NCI-H510A (cell line): Measurements from ENCODE around the gene LRRC74B.

ENCODE experiments used
- DNase-seq: peaks from one replicate; lab custom pipeline; 2025; lab: John Stamatoyannopoulos, UW

The LRRC74B gene

DNA sequence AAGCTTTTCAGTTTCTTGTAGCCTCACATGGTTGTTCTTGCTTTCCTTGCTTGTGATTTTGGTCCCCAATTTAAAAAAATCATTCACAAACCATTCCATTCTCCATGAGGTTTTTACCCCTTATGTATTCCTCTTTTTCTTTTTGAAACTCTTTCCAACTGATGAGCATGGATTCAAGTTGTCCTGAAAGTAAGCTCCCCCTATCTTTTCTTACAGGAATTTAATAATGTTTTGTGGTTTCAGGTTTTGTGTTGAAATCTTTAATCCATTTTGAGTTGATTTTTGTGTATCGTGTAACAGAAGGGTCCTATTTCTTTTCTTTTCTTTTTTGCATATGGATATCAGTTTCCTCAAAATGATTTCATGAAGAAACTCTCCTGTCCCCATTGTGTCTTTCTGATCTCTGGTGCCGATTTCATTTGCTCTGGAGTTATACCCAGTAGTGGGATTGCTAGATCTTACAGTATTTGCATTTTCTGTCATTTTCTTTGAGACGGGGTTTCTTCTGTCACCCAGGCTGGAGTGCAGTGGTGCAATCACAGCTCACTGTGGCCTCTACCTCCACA, 58.5 kb downstream of the LRRC74B start:
- no peak for DNase-seq

DNA sequence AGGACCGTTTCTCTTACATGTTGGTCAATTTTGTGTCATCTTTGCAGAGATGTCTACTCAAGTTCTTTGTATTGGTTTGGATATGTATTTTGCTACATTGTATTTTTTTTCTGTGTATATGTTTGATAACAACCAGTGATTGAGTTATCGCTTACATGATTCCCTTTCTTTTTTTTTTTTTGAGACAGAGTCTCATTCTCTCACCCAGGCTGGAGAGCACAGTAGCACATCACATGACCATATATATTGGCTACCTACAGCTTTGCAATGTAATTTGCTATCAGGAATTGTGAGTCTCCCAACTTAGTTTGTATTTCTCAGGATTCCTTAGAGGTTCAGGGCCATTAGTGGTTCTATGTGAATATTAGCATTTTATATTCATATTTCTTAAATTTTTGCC, 59.5 kb downstream of the LRRC74B start:
- no peak for DNase-seq

DNA sequence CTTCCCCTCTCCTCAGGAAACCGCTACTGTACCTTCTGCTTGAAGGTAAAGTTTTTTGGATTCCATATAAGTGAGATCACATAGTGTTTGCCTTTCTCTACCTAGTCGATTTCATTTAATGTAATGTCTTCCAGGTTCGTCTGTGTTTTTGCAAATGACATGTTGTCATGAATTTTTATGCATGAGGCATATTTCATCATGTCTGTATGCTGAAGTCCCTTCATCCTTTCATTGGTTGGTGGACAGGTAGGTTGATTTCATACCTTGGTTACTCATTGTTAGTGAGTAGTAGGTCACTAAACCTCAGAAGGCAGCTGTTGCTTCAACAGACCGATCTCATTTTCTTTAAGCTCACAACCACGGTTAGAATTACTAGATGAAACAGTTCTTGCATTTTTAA, 60.3 kb downstream of the LRRC74B start:
- DNase-seq: no peak

DNA sequence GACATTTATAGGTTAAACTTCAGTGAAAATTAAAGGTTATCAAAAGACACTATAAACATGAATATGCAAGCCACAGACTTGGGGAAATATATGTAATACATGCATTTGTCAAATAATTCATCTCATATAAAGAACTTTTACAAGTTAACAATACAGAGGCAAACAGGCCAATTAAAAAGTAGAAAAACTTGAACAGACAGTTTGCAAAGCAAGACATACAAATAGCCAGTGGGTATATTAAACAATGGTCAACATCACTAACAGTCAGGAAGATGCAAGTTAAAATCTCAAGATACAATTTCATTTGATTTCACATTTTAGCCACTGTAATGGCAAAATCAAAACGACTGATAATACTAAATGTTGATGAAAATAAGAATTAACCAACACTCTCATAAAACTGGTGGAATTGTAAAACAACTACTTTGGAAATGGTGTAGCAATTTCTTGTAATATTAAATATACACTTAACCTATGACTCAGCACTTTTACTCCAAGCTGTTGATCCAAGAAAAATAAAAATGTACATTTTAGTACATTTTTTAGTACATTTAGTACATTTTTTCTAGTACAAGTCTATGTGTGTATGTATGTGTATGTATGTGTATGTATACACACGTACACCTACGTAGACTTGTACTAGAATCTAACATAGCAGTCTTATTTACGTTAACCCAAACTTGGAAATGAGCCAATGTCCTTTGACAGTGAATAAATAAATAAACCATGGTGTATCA, 62.8 kb downstream of the LRRC74B start:
- no peak for DNase-seq
